HEK293 (cell line): ENCODE data around the gene FZR1.
A peak's percentile ranks its signal among the peaks of the same experiment; 100 is the strongest.

Experiments used
- AEBP2 ChIP-seq: fragments of 450-650 bp; formaldehyde crosslinking; IDR thresholded peaks from 2 replicates; pipeline ENCODE4 v1.5.1; 2016; ENCODE audit warnings: missing biosample characterization, missing genetic modification characterization, borderline replicate concordance
- REST ChIP-seq: fragments of 450-650 bp; formaldehyde crosslinking; IDR thresholded peaks from 2 replicates; pipeline ENCODE4 v1.5.1; 2016; ENCODE audit warnings: missing biosample characterization, missing genetic modification characterization
- SP7 ChIP-seq: fragments of 450-650 bp; formaldehyde crosslinking; IDR thresholded peaks from 2 replicates; pipeline ENCODE4 v1.5.1; 2016; ENCODE audit warnings: missing biosample characterization, missing genetic modification characterization
- TCF7L2 ChIP-seq: IDR thresholded peaks from 2 replicates; pipeline ENCODE4 v1.6.1; 2011; ENCODE audit warnings: low read depth, mild to moderate bottlenecking, inconsistent platforms, low read length, moderate library complexity, borderline replicate concordance
- WT1 ChIP-seq: fragments of 450-650 bp; formaldehyde crosslinking; IDR thresholded peaks from 2 replicates; pipeline ENCODE4 v1.5.1; 2016; ENCODE audit warnings: missing biosample characterization, missing genetic modification characterization
- YY1 ChIP-seq: fragments of 450-650 bp; formaldehyde crosslinking; IDR thresholded peaks from 2 replicates; pipeline ENCODE4 v1.5.1; 2018; ENCODE audit warnings: missing biosample characterization, missing genetic modification characterization
- ZBTB10 ChIP-seq: fragments of 450-650 bp; formaldehyde crosslinking; IDR thresholded peaks from 2 replicates; pipeline ENCODE4 v1.5.1; 2016; ENCODE audit warnings: missing biosample characterization, missing genetic modification characterization
- ZBTB49 ChIP-seq: fragments of 450-650 bp; formaldehyde crosslinking; IDR thresholded peaks from 2 replicates; pipeline ENCODE4 v1.5.1; 2016; ENCODE audit warnings: missing biosample characterization, missing genetic modification characterization, low read depth
- ZEB2 ChIP-seq: fragments of 450-650 bp; formaldehyde crosslinking; IDR thresholded peaks from 2 replicates; pipeline ENCODE4 v1.5.1; 2016; ENCODE audit warnings: missing biosample characterization, missing genetic modification characterization
- ZFP3 ChIP-seq: fragments of 450-650 bp; formaldehyde crosslinking; IDR thresholded peaks from 2 replicates; pipeline ENCODE4 v1.5.1; 2016; ENCODE audit warnings: low read depth, missing biosample characterization, missing genetic modification characterization
- ZFP41 ChIP-seq: fragments of 450-650 bp; formaldehyde crosslinking; IDR thresholded peaks from 2 replicates; pipeline ENCODE4 v1.5.1; 2016; ENCODE audit warnings: missing biosample characterization, missing genetic modification characterization, borderline replicate concordance
- ZNF114 ChIP-seq: fragments of 450-650 bp; formaldehyde crosslinking; IDR thresholded peaks from 2 replicates; pipeline ENCODE4 v1.5.0; 2017; ENCODE audit warnings: missing biosample characterization, missing genetic modification characterization
- ZNF174 ChIP-seq: fragments of 450-650 bp; formaldehyde crosslinking; IDR thresholded peaks from 2 replicates; pipeline ENCODE4 v1.5.0; 2017; ENCODE audit warnings: missing biosample characterization, mild to moderate bottlenecking, missing genetic modification characterization
- ZNF350 ChIP-seq: fragments of 450-650 bp; formaldehyde crosslinking; IDR thresholded peaks from 2 replicates; pipeline ENCODE4 v1.5.0; 2017; ENCODE audit warnings: missing biosample characterization, mild to moderate bottlenecking, missing genetic modification characterization
- ZNF391 ChIP-seq: fragments of 450-650 bp; formaldehyde crosslinking; IDR thresholded peaks from 2 replicates; pipeline ENCODE4 v1.5.1; 2016; ENCODE audit warnings: low read depth, missing biosample characterization, missing genetic modification characterization, borderline replicate concordance
- ZNF426 ChIP-seq: fragments of 450-650 bp; formaldehyde crosslinking; IDR thresholded peaks from 2 replicates; pipeline ENCODE4 v1.5.1; 2017; ENCODE audit warnings: missing biosample characterization, missing genetic modification characterization, mild to moderate bottlenecking, inconsistent platforms, moderate library complexity
- ZNF518A ChIP-seq: fragments of 450-650 bp; formaldehyde crosslinking; conservative IDR thresholded peaks from 2 replicates; pipeline ENCODE4 v1.5.1; 2016; ENCODE audit warnings: low read depth, missing biosample characterization, missing genetic modification characterization
- ZNF558 ChIP-seq: fragments of 450-650 bp; formaldehyde crosslinking; IDR thresholded peaks from 2 replicates; pipeline ENCODE4 v1.5.1; 2016; ENCODE audit warnings: missing biosample characterization, missing genetic modification characterization
- ZNF639 ChIP-seq: fragments of 450-650 bp; formaldehyde crosslinking; IDR thresholded peaks from 2 replicates; pipeline ENCODE4 v1.5.1; 2016; ENCODE audit warnings: missing biosample characterization, missing genetic modification characterization
- ZNF701 ChIP-seq: fragments of 450-650 bp; formaldehyde crosslinking; IDR thresholded peaks from 2 replicates; pipeline ENCODE4 v1.5.1; 2016; ENCODE audit warnings: missing biosample characterization, missing genetic modification characterization
- ZNF843 ChIP-seq: fragments of 450-650 bp; formaldehyde crosslinking; IDR thresholded peaks from 2 replicates; pipeline ENCODE4 v1.5.1; 2016; ENCODE audit warnings: missing biosample characterization, missing genetic modification characterization

FZR1 gene

GRCh38 chr19:3544742-3545668, 38.9 kb downstream of the FZR1 start (continued):
- TF ChIP-seq REST (tag by site-specific recombination) (no peak; the same call in 1 of the 2 replicates), YY1 (tag by site-specific recombination) (no peak), ZBTB49 (tag by site-specific recombination) (no peak), ZNF114 (no peak), ZNF174 (tag by site-specific recombination) (no peak), AEBP2 (tag by site-specific recombination) (no peak), ZNF843 (tag by site-specific recombination) (no peak), ZFP41 (tag by site-specific recombination) (no peak), ZBTB10 (tag by site-specific recombination) (no peak), ZNF391 (peak; percentile 83; the same call in 1 of the 2 replicates), ZFP3 (tag by site-specific recombination) (no peak), ZEB2 (tag by site-specific recombination) (0 out of 2 replicates have a peak, but pooled peaks have one; percentile 43), ZNF350 (tag by site-specific recombination) (no peak), TCF7L2 (no peak), WT1 (tag by site-specific recombination) (no peak), ZNF426 (tag by site-specific recombination) (no peak), SP7 (tag by site-specific recombination) (peak; percentile 55), ZNF639 (tag by site-specific recombination) (no peak), ZNF518A (tag by site-specific recombination) (no peak), ZNF558 (tag by site-specific recombination) (no peak), ZNF701 (tag by site-specific recombination) (no peak)
